Erythroblast (primary cell): ENCODE data around the gene OLIG2.

Source experiments
- GATA1 ChIP-seq: IDR thresholded peaks from 2 replicates; pipeline ENCODE4 v1.6.1; 2011; ENCODE audit warnings: low read depth, mild to moderate bottlenecking, control low read depth, low read length, moderate library complexity
- POLR2A ChIP-seq: IDR thresholded peaks from 2 replicates; pipeline ENCODE4 v1.6.1; 2011; ENCODE audit warnings: mild to moderate bottlenecking, low read length

DNA sequence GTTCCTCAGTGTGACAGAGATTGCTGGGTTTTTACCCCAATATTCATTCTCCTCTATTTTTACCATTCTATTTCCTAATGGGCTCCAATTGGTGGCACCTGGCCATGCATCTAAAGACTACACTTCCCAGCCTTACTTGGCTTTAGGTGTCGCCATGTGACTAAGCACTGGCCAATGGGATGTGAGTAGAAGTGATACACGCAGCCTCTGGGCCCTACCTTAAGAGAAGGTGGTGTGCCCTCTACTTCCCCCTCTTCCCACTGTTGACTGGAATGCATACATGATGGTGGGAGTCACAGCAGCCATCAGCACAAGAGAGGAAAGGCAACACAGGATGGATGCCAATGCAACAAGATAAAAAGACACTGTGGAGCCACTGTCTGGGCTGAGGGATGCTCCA, 11.4 kb upstream of the OLIG2 start:
- TF ChIP-seq POLR2A (no peak), GATA1 (no peak)
